BJ (cell line): ENCODE measurements around the gene CLEC20A. TPM values are rescaled to one million over a fixed set of nuclear protein-coding genes. Genes with fewer than 3 reads are reported as not detected.

Source experiments
- CTCF ChIA-PET: fragments of 350-600 bp; formaldehyde crosslinking; extraction: SDS; loops from one replicate; lab custom pipeline; 2021; ENCODE audit warnings: antibody characterized with exemption, inconsistent platforms; lab: Yijun Ruan, JAX
- POLR2A ChIA-PET: fragments of 300-600 bp; sonication (Branson Sonifier 250); formaldehyde crosslinking; extraction: SDS; loops from one replicate; lab custom pipeline; 2021; ENCODE audit warnings: antibody characterized with exemption; lab: Charles Lee
- DNase-seq: peaks from one replicate; pipeline ENCODE4 v3.0.0-alpha.2; 2011; ENCODE audit warnings: low read depth
- H3K27me3 ChIP-seq: 2 replicates; pipeline ENCODE4 v1.6.0; 2011; ENCODE audit warnings: low read length; ENCODE audit not compliant: control insufficient read depth, insufficient read depth
- H3K36me3 ChIP-seq: 2 replicates; pipeline ENCODE4 v1.5.1; 2011; ENCODE audit warnings: low read length; ENCODE audit not compliant: control insufficient read depth, insufficient read depth
- H3K4me3 ChIP-seq: 2 replicates; pipeline ENCODE4 v1.5.1; 2011; ENCODE audit warnings: low read depth, mild to moderate bottlenecking, control low read depth, low read length
- CTCF ChIP-seq: IDR thresholded peaks from 2 replicates; pipeline ENCODE4 v1.5.1; 2011; ENCODE audit warnings: low read depth, mild to moderate bottlenecking, control low read depth, inconsistent platforms, low read length, moderate library complexity; ENCODE audit not compliant: insufficient read depth
- polyA plus RNA-seq: library from polyadenylated mRNA; depleted of rRNA; stranded (reverse); fragments of >200 nt; gene quantifications from 2 replicates; pipeline ENCODE4 v1.2.3, GENCODE V29; 2011

The CLEC20A gene
- polyA plus RNA-seq, 1 experiment = not detected

- CTCF ChIA-PET = no interaction called here
- no peak overlapping the region for H3K4me3 ChIP-seq
- POLR2A ChIA-PET = no interaction called here
- H3K27me3 ChIP-seq = no peaks in the 10 kb centered on the region
- TF ChIP-seq CTCF = no peak
- peak; percentile 11 for DNase-seq
- peaks cover 1% of the 10 kb centered on the region; the same call in 1 of the 2 replicates for H3K36me3 ChIP-seq
Observed at GRCh38 chr1:178451529-178451928, 45.2 kb downstream of the CLEC20A start.

GRCh38 chr1:178450871-178451270 lies 45.9 kb downstream of the CLEC20A start:
- Histone ChIP-seq H3K36me3 (peaks cover 2% of the 10 kb centered on the region), H3K4me3 (no peak overlapping the region), H3K27me3 (no peaks in the 10 kb centered on the region)
- DNase-seq = no peak
- no peak for TF ChIP-seq CTCF
- ChIA-PET POLR2A (no interaction called here), CTCF (no interaction called here)

- no peaks in the 10 kb centered on the region for H3K27me3 ChIP-seq
- TF ChIP-seq CTCF = no peak
- no peak overlapping the region for H3K4me3 ChIP-seq
- CTCF ChIA-PET = no interaction called here
- DNase-seq = no peak
- peaks cover 6% of the 10 kb centered on the region; the same call in 1 of the 2 replicates for H3K36me3 ChIP-seq
- POLR2A ChIA-PET = no interaction called here
Observed at GRCh38 chr1:178442925-178443324, 53.8 kb downstream of the CLEC20A start.

DNA sequence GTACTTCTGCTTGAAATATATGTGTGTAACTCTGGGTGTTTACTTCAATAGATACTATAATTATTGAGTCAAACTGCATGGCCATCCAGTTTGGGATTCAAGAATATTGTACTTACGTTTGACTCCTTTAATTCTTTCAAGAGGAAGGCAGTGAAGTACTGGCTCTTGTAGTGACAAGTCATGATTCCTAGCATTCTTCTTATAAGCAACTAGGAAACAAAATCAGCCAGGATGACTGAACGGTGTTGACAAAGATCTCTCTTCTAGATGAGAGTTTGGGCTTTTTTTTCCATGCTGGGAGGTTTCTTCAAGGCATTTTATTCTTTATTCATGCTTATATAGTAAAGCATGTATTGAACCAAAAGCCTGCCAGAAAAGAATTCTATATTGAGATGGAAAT lies 58.3 kb downstream of the CLEC20A start:
- POLR2A ChIA-PET = no interaction called here
- DNase-seq = no peak
- no peak for TF ChIP-seq CTCF
- H3K4me3 ChIP-seq = no peak overlapping the region
- no peaks in the 10 kb centered on the region for H3K27me3 ChIP-seq
- CTCF ChIA-PET = interaction anchor here (1.1 kb wide), 1 partner anchor 37 kb away, joined by 4 read pairs; no protein-coding TSS in a partner anchor
- H3K36me3 ChIP-seq = peaks cover 5% of the 10 kb centered on the region; the same call in 1 of the 2 replicates

DNA sequence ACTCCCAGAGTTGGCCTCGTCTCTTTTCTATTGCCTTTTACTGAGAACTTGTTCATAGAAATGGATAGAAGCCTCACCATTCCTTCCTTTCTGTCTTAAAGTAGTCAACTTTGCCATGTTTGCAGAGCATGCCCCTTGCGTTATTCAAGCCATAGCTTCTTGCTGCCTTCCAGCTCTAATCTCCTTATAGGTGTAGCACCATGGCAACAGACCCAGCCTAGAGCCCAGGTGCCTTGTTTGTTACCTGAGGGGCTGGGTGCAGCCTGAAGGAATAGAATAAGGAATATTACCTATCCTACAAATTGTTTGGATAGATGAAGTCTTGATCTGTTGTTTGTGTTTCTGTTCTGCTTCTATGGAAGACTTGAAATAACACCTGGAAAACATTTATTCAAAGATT lies 59.9 kb downstream of the CLEC20A start:
- no peak for DNase-seq
- Histone ChIP-seq H3K27me3 (no peaks in the 10 kb centered on the region), H3K36me3 (0 out of 2 replicates have a peak, but pooled peaks cover 2% of the 10 kb centered on the region), H3K4me3 (no peak overlapping the region)
- POLR2A ChIA-PET = no interaction called here
- CTCF ChIA-PET = interaction anchor here (0.8 kb wide), 1 partner anchor 27 kb away, joined by 3 read pairs; no protein-coding TSS in a partner anchor
- TF ChIP-seq CTCF = no peak
